NCI-H2107 treated with DMSO at 0.1 percent for 48 hours (cell line): ENCODE data around the gene SLC1A2.

Experiments
- DNase-seq: peaks from one replicate; lab custom pipeline; 2025; ENCODE audit not compliant: unreplicated experiment; lab: John Stamatoyannopoulos, UW

Gene SLC1A2

GRCh38 chr11:35377262-35377661 lies 42.1 kb downstream of the SLC1A2 start:
- DNase-seq = no peak

GRCh38 chr11:35376613-35377012 lies 42.7 kb downstream of the SLC1A2 start:
- no peak for DNase-seq

GRCh38 chr11:35376118-35376510 lies 43.2 kb downstream of the SLC1A2 start:
- DNase-seq = no peak

GRCh38 chr11:35375332-35376117 lies 43.8 kb downstream of the SLC1A2 start:
- DNase-seq = no peak

GRCh38 chr11:35373284-35373933 lies 45.9 kb downstream of the SLC1A2 start:
- no peak for DNase-seq

- no peak for DNase-seq
Observed at GRCh38 chr11:35372565-35373283, 46.6 kb downstream of the SLC1A2 start.

GRCh38 chr11:35367491-35367890 lies 51.9 kb downstream of the SLC1A2 start:
- DNase-seq = no peak

- DNase-seq = no peak
Observed at GRCh38 chr11:35366798-35367197, 52.6 kb downstream of the SLC1A2 start.

- DNase-seq = no peak
Observed at GRCh38 chr11:35365961-35366360, 53.4 kb downstream of the SLC1A2 start.

GRCh38 chr11:35365395-35365794 lies 54.0 kb downstream of the SLC1A2 start:
- no peak for DNase-seq

GRCh38 chr11:35363854-35364780 lies 55.2 kb downstream of the SLC1A2 start:
- no peak for DNase-seq

- no peak for DNase-seq
Observed at GRCh38 chr11:35363246-35363801, 56.0 kb downstream of the SLC1A2 start.

- DNase-seq = no peak
Observed at GRCh38 chr11:35362521-35362980, 56.8 kb downstream of the SLC1A2 start.

GRCh38 chr11:35360055-35360530 lies 59.3 kb downstream of the SLC1A2 start:
- DNase-seq = no peak

GRCh38 chr11:35359321-35360054 lies 59.9 kb downstream of the SLC1A2 start:
- DNase-seq = no peak

GRCh38 chr11:35358391-35358790 lies 61.0 kb downstream of the SLC1A2 start:
- no peak for DNase-seq

GRCh38 chr11:35357923-35358322 lies 61.4 kb downstream of the SLC1A2 start:
- no peak for DNase-seq

- DNase-seq = no peak
Observed at GRCh38 chr11:35355102-35355749, 64.1 kb downstream of the SLC1A2 start.

- no peak for DNase-seq
Observed at GRCh38 chr11:35354644-35355043, 64.7 kb downstream of the SLC1A2 start.
